Erythroblast (primary cell): ENCODE measurements around the gene KLK3.

Source experiments
- GATA1 ChIP-seq: IDR thresholded peaks from 2 replicates; pipeline ENCODE4 v1.6.1; 2011; ENCODE audit warnings: low read depth, mild to moderate bottlenecking, control low read depth, low read length, moderate library complexity
- POLR2A ChIP-seq: IDR thresholded peaks from 2 replicates; pipeline ENCODE4 v1.6.1; 2011; ENCODE audit warnings: mild to moderate bottlenecking, low read length

GRCh38 chr19:50880241-50880640 lies 25.5 kb downstream of the KLK3 start:
- no peak for TF ChIP-seq POLR2A
- no peak for TF ChIP-seq GATA1
